Dermis blood vessel endothelial cell (primary cell): ENCODE measurements around the gene TOM1L2. TPM values are rescaled to one million over a fixed set of nuclear protein-coding genes. Genes with fewer than 3 reads are reported as not detected.
"Not testable (repeated sequence)": the region's sequence is repeated elsewhere in the genome, so short reads cannot be mapped to it uniquely, and the experiment has no call there.

Experiments
- DNase-seq: peaks from one replicate; pipeline ENCODE4 v3.0.0; 2010
- total RNA-seq: library from RNA; depleted of rRNA; stranded (reverse); fragments of >200 nt; gene quantifications from 2 replicates; pipeline ENCODE4 v1.2.3, GENCODE V29; 2014

TOM1L2 gene
- 21.6 and 30.0 TPM in 2 replicates for total RNA-seq

DNA sequence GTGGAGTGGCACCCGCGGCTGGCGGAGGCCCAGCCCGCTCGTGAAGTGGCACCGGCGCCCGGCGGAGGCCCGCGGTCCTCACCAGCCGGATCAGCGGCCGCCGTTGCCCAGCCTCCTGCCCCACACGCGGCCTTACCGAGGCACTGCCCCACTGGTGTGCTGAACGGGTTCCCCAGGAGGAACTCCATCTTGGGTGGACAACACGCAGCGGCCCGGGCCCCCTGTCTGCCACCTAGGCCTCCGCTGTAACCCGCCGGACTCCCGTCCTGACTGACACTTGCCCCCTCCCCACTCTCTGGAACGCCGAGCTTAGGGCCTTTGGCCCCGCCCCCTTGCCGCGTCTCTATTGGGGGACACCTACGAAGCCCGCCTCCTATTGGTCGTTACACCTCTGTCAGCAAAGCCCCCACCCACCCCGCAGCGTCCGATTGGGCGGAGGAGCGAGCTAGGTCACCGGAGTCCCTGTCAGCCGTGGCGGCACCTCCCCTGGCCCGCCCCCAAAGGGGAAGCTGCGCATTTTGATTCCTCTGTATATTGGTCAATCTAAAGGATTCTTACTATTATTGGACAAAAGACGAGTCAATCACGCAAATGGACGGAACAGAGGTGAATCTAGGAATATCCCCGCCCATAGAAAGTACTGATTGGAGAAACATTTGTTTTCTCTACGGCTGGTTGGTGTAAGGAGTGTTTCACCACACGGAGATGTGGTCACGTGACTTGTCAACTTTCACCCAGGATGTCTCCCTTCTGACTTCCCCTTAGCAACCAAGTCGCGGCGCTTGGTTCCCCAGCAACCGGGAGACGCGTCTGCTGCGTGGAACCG is at the start of gene TOM1L2, which contains the start of gene DRC3:
Gene TOM1L2, minus strand, starts transcription at position 275 of the 826 bp plus-strand sequence. Its CDS starts 87 bp downstream, at position 188.
Gene DRC3, plus strand, starts transcription at position 737 of the 826 bp plus-strand sequence. CDS start 4,737 bp downstream, outside the sequence.
- DNase-seq, result peak; percentile 100

DNA sequence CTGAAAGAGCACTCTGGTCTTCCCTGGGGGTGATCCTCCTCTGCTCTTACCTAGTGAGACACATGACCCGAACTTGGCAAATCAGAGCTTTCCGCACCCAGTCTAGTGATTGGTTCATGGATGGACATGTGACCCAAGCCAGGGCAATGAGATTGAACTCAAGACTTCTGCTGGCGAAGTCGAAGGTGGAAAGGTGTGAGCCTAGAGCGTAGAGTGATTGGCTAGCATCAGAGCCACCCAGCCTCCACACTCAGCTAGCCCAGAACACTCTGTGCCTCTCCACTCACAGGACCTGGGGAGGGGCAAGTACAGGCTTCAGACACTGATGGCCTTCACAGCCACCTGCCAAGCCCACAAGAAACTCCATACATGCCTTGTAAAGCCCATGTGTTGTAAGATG is 49.2 kb upstream of the TOM1L2 start:
- no peak for DNase-seq

DNA sequence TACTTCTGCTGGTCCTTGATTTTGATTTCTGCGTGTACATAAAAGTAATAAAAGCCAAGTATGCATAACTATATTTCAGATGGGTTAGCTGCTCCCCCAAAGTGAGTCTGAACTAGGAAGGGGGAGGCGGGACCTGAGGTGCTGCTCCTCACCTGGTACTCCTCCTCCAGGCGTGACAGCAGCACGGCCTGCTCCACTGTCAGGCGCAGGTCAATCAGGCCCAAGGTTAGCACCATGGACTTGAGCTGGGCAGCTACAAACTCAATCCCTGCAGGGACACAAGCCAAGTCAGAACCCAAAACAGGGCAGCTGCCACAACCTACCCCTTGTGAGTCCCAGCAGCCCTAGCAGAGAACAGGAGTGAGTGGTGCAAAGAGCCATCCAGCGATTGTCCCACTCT is 48.8 kb upstream of the TOM1L2 start:
- DNase-seq, result no peak

DNA sequence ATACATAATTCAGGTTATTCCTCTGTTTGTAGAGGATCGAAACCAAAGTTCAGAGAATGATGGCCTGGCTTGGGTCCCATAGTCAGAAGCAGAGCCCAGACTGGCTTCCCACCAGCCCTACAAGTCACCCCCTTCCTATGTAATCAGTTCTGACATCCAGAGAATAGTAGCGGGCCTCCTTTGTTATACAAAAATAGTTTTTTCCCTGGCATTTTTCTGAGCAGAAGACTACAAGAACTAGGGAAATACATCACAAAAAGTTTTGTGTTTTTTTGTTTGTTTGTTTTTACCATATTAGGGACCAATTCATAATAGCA is 47.6 kb upstream of the TOM1L2 start:
- no peak for DNase-seq

DNA sequence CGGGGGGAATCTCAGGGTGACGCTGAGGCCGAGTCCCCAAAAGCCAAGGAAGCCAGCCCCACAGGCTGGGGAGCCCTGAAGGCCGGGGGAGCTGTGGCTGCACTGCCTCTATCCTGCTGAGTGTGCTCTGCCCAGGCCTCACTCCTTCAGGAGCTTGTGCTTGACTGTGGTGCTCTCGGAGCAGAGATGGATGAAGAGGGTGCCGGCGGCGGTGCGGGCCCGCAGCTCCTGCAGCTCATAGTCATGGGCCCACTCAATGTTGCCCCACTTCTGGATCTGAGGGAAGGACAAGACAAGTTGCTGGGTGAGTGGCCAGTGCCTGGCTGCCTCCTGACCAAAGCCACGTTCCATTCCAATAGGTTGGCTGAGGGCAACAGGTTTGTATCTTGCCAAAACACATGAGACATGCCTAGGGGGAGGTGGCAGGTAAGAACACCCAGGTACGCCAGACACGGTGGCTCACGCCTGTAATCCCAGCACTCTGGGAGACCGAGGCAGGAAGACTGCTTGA is 46.3 kb upstream of the TOM1L2 start:
- DNase-seq, result no peak

DNA sequence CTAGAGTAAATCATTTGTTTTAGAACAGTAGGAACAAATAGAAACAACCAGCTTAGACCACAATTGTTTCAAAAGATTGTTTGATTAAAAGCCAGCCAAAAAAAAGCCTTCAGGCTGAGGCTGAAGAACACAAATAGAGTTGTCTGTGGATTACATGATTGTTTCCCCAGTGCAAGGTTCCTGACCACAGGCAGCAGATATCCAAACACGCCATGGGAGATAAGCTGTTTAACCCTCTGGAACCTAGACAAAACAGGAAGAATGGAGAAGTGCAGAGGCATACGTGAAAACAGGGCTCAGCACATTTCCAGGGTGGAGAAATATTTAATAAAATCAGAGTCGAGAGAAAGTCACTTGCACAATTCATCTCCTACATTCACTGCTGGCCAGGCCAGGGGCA is 45.8 kb upstream of the TOM1L2 start:
- DNase-seq, result no peak

DNA sequence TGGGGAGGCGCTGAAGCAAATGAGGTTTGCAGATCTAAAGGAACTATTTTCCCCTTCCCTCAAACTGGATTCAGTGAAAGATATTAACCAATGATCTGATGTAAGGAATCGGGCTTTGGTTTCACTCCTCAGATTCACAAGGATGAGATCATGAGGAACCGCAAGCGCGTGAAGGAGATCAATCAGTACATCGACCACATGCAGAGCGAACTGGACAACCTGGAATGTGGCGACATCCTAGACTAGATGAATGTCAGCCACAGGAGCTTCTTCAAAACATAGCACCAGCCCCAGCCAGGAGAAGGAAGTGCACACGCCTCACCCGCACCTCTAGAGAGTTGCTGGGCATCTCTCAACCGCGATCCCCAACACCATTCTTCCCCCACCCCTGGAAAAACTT is 44.2 kb upstream of the TOM1L2 start:
- no peak for DNase-seq

DNA sequence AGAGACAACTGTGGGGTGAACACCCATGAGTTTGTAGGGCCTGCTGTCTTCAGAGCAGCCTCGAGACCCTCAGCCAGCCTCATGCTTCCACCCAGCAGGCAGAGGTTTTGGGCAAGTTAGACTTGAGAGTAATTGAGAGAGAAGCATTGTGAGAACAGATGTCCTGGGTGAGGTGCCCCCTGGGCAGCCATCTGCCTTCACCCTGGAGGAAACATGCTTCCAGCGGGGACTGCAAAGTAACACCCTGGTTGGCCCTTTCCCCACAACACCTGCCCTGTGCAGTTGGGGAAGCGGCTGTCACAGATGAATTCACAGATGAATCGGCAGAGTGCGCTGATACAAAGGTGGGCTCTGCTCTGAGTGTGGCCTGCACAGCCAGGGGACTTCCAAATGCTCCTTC is 43.4 kb upstream of the TOM1L2 start:
- DNase-seq, result no peak

DNA sequence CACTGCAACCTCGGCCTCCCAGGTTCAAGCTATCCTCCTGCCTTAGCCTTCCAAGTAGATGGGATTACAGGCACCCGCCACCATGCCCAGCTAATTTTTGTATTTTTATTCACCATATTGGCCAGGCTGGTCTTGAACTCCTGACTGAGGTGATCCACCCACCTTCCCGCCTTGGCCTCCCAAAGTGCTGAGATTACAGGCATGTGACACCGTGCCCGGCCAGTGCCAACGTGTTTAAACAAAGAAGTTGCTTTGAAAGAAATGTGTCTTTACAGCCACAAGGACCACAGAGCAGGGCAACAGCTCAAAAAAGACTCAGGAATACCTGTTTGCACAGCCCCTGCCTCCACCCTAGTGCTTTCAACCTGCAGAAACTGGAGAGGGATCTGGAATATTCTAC is 41.8 kb upstream of the TOM1L2 start:
- no peak for DNase-seq

DNA sequence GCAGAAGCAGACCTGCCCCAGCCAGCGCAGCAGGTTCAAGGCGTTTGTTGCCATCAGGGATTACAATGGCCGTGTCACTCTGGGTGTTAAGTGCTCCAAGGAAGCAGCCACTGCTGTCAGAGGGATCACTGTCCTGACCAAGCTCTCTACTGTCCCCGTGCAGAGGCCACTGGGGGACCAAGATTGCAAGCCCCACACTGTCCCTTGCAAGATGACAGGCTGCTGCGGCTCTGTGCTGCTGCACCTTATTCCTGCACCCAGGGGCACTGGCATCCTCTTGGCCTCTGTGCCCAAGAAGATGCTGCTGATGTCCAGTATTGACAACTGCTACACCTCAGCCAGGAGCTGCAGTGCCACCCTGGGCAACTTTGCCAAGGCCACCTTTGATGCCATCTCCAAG is 39.1 kb upstream of the TOM1L2 start:
- no peak for DNase-seq

DNA sequence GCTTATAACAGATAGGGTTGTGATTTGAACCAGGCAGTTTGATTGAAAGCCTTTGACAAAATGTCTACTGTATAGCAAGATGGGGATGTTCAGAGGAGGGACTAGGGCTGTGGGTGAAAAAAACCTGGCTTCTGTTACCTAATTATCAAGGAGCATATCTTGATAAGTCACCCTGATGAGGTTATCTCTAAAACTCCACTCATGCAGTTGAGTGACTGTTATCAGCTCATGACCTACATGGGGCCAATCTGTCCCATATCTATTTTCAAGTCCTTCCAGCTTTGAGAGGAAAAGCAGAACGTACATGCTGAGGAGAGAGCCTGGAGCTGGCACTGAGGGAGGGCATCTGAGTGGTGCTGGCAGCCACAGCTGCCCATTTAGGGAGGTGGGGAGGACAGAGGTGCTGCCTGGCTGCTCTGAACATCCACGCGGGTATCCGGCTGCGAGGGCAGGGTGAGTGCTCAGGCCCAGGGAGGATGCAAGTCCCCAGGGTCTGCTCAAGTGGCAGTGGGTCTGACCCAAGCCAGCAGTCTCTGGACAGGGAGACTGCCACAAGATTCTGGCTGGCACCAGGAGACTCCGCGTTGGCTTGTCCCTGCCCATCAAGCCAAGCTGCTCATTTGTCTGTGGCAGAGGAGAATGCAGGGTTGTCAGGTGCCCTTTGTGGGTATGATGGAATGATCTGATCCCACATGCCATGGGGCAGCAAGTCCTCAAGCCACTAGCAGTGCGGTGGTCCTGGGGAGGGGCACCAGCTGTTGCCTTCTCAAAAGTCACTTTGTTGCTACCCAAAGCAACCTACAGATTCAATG is 37.6 kb upstream of the TOM1L2 start:
- no peak for DNase-seq

DNA sequence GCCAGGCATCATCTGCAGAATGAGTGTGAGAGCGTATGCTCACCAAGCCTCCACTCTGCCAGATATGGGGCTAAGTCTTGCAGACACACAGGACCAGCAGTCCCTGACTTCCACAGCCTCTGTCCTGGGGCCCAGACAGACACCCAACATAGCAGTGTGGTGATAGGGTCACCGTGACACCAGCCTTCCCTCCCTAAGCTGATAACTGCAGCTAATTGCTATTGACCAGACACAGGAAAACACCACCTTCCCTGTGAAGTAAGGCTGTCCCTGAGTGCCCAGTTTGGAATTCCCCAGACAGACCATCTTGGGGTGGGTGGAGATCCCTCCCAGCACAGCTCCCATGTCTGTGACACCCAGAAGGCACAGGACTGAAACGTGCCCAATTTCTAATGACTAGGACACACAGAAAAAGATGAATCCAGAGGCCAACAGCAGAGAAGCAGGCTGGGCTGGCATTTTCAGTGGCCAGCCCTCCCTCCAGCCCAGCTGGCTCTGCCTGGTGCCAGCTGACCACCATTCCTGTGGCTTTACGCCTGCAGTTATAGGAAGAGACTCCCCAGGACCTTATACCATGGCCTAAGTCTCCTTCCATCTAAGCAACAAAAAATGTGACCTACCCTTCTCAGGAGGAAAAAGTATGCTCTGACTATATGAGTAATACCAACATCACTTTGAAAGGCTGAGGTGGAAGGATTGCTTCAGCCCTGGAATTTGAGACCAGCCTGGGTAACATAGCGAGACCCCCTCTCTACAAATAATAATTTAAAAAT is 36.5 kb upstream of the TOM1L2 start:
- no peak for DNase-seq

DNA sequence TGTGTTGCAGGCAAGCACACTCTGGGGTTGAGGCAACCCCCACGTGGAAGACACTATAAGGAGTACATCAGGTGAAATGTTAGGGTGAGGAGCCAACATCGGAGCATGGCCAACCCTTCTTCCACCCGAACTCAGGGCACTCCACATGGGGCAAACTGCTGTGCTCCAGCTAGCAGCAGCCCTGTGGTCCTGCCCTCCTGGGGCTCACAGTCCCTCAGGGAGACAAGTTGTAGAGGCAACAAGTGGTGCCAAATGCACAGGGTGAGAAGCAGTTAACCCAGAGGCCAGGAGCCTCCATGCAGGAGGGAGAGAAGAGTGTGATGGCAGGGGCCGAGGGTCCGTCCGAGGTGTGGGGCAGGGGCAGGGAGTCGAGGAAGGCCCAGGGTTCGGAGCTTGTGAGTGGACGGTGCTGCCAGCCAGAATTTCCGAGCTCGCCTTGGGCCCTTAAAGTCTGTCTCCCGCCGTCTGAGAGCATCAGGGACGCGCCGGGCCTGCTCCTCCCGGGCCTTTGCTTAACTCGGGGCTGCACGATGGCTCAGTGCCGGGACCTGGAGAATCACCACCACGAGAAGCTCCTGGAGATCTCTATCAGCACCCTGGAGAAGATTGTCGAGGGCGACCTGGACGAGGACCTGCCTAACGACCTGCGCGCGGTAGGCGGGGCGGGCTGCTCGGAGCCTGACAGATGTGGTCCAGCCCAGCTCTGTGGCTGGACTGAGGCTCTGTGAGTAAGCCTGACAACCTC is 34.5 kb upstream of the TOM1L2 start:
- DNase-seq, result no peak

DNA sequence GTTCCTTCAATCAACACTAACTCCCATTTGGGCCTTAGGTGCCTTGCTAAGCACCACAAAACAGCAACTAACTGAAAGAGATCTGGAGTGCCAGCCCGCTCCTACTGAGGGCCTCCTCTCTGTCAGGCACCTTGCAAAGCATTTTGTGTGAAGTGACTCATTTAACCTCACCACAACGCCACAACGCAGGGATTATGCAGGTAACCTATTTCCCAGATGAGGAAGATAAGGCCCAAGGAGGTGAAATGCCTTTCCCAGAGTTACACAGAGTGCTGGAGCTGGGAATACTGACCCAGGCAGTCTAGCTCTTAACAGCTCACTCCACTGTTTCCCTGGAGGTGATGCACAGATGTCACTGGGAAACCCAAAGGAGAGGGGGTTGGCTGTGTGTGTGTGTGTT is 33.3 kb upstream of the TOM1L2 start:
- no peak for DNase-seq

DNA sequence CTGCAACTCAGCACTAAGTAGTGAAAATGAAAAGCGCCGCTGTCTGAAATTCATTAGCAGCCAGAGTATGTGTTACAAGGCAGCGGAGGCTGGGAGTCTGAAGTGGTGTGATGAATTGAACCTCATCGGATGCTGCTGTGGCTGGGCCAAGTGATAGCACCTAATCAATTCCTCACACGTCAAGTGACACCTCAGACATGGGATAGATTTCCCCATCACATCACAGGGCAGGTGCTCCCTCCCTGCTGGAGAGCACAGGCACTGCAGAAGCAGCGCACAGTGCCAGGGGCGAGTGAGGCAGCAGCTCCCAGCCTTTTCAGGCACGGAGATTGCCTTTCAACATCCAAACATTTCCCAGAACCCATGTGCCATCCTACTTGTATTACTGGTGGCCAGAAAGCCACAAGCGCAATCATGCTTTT is 32.7 kb upstream of the TOM1L2 start:
- no peak for DNase-seq

DNA sequence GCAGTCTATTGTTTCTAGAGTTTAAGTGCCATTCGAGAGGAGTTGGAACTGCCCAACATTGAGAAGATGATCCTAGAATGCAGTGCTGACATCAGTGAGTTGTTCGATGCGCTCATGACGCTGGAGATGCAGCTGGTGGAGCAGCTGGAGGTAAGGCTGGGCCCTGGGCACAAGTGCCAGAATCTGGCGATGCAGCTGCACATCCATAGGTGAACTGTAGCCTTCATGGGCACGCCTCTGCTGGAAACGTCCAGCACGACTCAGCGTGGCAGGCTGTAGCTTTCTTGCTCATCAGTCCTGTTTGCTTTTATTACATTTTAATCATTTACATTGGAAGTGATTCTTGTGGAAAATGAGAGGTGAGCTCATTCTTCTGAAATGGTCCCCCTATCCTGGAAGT is 32.1 kb upstream of the TOM1L2 start:
- DNase-seq, result no peak

DNA sequence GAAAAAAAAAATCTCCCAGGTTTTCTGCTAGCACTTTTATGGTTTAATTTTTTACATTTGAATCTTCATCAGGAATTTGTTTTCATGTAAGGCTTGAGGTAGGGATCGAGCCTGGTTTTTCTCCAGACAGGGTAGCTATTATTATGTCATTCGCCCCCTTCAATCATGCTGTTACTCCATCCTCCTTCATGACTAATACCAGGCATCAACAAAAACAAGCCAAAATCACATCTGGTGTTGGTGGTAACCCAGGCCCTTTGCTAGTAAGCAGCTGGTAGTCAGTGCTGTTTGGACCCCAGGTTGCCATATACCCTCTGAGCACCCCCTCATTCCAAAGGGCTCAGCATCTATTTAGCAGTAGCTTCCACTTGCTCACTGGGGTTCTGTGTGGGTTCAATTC is 30.0 kb upstream of the TOM1L2 start:
- DNase-seq, result no peak

DNA sequence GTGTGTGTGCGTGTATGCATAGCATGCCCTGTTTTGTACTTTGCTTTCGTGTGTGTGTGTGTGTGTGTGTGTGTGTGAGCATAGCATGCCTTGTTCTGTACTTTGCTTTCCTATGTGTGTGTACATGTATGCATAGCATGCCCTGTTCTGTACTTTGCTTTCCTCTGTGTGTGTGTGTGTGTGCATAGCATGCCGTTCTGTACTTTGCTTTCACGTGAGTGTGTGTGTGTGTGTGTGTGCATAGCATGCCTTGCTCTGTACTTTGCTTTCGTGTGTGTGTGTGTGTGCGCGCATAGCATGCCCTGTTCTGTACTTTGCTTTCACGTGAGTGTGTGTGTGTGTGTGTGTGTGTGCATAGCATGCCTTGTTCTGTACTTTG is 27.8 kb upstream of the TOM1L2 start:
- DNase-seq, result no peak

DNA sequence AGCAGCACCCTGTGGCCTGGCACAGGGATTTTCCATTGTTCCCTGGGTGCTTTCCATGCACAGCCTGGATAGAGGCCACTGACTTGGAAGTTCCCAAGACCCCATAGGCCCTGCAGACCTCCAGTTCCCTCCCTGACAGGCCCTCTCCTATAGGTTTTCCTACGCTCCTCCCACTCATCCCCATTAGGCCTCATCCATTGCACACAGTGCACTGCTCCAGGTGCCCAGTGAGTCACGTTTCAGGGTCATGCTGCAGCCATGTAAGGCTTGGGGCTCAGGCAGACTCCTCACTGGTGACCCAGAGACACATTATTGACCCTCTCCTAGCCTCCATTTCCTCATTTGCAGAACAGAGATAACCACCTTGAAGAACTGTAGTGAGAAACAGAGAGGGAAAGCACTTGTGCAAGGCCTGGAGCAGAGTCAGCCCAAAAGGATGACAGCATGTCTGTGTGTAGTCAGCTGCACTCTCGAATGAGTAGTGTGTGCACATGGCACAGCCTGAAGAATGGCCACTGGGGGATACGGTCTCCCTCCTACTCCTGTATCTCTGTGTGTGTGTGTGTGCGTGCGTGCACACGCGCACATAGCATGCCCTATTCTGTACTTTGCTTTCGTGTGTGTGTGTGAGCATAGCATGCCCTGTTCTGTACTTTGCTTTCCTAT is 27.3 kb upstream of the TOM1L2 start:
- no peak for DNase-seq

DNA sequence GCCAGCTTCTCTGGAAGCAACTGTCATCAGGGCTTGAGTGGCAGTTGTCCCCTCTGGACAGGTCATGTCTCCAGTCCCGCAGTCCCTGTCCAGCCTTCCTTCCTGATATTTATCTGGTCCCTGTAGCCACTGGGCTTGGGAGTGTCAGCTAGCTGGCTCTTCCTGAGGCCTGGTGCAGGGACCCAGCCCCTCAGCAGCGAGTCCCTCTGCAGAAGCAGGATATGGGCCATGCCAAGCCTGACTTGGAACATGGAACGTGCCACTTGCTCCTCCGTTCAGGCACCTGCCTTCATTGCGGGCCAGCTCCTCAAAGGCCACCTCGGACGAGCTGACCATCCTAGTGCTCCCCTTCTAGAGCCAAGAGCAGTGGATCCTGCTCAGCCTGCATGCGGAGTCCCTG is 26.7 kb upstream of the TOM1L2 start:
- no peak for DNase-seq

DNA sequence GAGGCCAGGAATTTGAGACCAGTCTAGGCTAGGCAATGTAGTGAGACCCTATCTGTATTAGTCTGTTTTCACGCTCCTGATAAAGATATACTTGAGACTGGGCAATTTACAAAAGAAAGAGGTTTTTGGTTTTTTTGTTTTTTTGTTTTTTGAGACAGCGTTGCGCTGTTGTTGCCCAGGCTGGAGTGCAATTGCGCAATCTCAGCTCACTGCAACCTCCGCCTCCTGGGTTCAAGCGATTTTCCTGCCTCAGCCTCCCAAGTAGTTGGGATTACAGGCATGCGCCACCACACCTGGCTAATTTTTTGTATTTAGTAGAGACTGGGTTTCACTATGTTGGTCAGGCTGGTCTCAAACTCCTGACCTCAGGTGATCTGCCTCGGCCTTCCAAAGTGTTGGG is 23.7 kb upstream of the TOM1L2 start:
- not testable (repeated sequence) for DNase-seq
